Activated CD8-positive, alpha-beta T cell treated with anti-CD3 and anti-CD28 coated beads, Interleukin-2, amount 10 ng/mL, durations not matched to agents 7 days and 5 days (primary cell): ENCODE results near the gene SATB2. TPM values are rescaled to one million over a fixed set of nuclear protein-coding genes. Genes with fewer than 3 reads are reported as not detected.
A peak's percentile ranks its signal among the peaks of the same experiment; 100 is the strongest.

Source experiments
- ATAC-seq: fragments of 150-1000 bp; cut with Tn5 transposase; one replicate; pipeline ENCODE4 v1.10.0; 2021; ENCODE audit warnings: moderate library complexity
- CTCF ChIA-PET: fragments of 350-600 bp; sonication (Branson Sonifier 250); formaldehyde crosslinking; loops from one replicate; lab custom pipeline; 2021; ENCODE audit warnings: antibody characterized with exemption; lab: Charles Lee
- POLR2A ChIA-PET: fragments of 350-600 bp; sonication (Branson Sonifier 250); formaldehyde crosslinking; loops from one replicate; lab custom pipeline; 2021; ENCODE audit warnings: antibody characterized with exemption; lab: Charles Lee
- DNase-seq: peaks from one replicate; pipeline ENCODE4 v3.0.0-alpha.2; 2020
- H3K27ac Mint-ChIP-seq: one replicate; pipeline ENCODE4 v1.8.0; 2021; ENCODE audit warnings: mild to moderate bottlenecking, mixed read lengths
- H3K27me3 Mint-ChIP-seq: one replicate; pipeline ENCODE4 v1.8.0; 2021; ENCODE audit warnings: low read depth, mixed read lengths
- H3K36me3 Mint-ChIP-seq: one replicate; pipeline ENCODE4 v1.8.0; 2021; ENCODE audit warnings: low read depth, mixed read lengths
- H3K4me1 Mint-ChIP-seq: one replicate; pipeline ENCODE4 v1.8.0; 2021; ENCODE audit warnings: low read depth, mixed read lengths
- H3K4me3 Mint-ChIP-seq: one replicate; pipeline ENCODE4 v1.8.0; 2021; ENCODE audit warnings: mild to moderate bottlenecking, mixed read lengths
- H3K9me3 Mint-ChIP-seq: one replicate; pipeline ENCODE4 v1.8.0; 2022; ENCODE audit warnings: mixed read lengths; ENCODE audit not compliant: insufficient read depth
- total RNA-seq, 2 experiments: library from RNA; stranded (reverse); gene quantifications; one replicate each; pipeline ENCODE4 v1.2.3, GENCODE V29; 2021

Gene SATB2
- total RNA-seq = not detected

DNA sequence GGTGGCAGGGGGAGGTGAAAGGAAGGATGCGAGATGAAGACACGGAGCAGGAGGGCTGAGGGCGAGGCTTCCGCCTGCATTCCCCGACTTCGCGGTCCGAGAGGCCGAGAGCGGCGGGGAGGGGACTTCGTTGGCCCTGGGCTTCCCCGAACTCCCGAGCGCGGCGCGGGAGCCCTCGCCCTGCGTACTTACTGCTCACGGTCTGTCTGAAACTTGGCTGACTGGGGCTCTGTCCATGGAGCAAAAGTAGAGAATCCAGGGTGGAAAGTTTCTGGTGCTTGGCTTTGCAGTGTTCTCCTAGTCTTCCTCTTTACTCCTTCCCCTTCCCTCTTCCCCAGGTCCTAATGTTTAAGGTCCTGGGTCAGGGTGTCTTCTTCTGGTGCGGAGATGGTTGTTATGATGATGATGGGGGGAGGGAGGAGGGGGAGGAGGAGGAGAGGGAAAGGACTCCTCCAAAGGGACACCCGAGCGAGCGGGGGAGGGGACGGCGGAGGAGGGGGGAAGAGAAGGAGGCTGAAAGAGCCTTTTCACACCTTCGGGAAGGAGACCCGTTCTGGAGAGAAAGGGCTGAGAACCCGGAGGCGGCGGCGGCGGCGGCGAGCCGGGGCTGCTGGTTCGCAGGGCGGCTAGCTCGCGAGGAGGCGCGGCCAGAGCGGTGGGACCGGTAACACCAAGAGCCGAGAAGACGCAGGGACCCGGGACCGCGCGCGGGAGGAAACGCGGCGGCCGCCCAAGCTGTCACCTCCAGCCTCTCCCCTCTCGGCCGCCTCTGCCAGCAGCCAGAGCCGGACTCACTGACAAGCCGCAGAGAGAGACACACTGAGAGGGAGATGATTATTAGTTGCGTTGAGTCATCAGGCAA, at the start of gene SATB2:
Gene SATB2, minus strand, starts transcription at position 793 of the 862 bp plus-strand sequence. CDS start 1,902 bp downstream, outside the sequence.
- Mint-ChIP-seq H3K4me3 (peak within 1 kb of the TSS; percentile 63), H3K9me3 (no peaks in the 10 kb centered on the region), H3K27ac (no peak within 1 kb of the TSS), H3K36me3 (peaks cover 5% of the 10 kb centered on the region), H3K4me1 (peaks cover 20% of the 10 kb centered on the region), H3K27me3 (peaks cover 62% of the 10 kb centered on the region)
- POLR2A ChIA-PET = no interaction called here
- DNase-seq = no peak
- CTCF ChIA-PET = no interaction called here
- ATAC-seq = peak; percentile 28

- H3K27me3 Mint-ChIP-seq = peaks cover 3% of the 10 kb centered on the region
- POLR2A ChIA-PET = no interaction called here
- ATAC-seq (no peak), DNase-seq (no peak)
- H3K9me3 Mint-ChIP-seq = no peaks in the 10 kb centered on the region
- no peak overlapping the region for H3K4me3 Mint-ChIP-seq
- no peaks in the 10 kb centered on the region for H3K36me3 Mint-ChIP-seq
- H3K4me1 Mint-ChIP-seq = no peaks in the 10 kb centered on the region
- no peak overlapping the region for H3K27ac Mint-ChIP-seq
- CTCF ChIA-PET = interaction anchor here (0.9 kb wide), 1 partner anchor 17 kb away, joined by 4 read pairs; no protein-coding TSS in a partner anchor
These were observed 48.1 kb upstream of the SATB2 start for GRCh38 chr2:199505755-199506403.

DNA sequence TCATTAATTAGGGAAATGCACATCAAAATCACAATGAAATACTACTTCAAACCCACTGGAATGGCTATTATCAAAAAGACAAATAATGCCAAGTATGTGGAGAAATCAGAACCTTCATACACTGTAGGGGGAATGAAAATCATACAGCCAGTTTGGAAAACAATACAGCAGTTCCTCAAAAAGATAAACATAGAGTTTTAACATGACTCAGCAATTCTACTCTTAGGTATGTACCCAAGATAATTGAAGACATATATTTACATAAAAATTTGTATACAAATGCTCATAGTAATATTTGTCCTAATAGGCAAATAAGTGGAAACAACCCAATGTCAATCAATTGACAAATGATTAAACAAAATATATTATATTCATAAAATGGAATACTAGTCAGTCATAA, 45.4 kb upstream of the SATB2 start:
- ATAC-seq = no peak
- ChIA-PET CTCF (no interaction called here), POLR2A (no interaction called here)
- Mint-ChIP-seq H3K4me1 (no peaks in the 10 kb centered on the region), H3K36me3 (no peaks in the 10 kb centered on the region), H3K27me3 (no peaks in the 10 kb centered on the region), H3K4me3 (no peak overlapping the region), H3K27ac (no peak overlapping the region), H3K9me3 (no peaks in the 10 kb centered on the region)
- no peak for DNase-seq

GRCh38 chr2:199499005-199499404, 41.3 kb upstream of the SATB2 start:
- Mint-ChIP-seq H3K27me3 (no peaks in the 10 kb centered on the region), H3K4me3 (no peak overlapping the region), H3K9me3 (no peaks in the 10 kb centered on the region), H3K4me1 (no peaks in the 10 kb centered on the region), H3K27ac (no peak overlapping the region), H3K36me3 (no peaks in the 10 kb centered on the region)
- ChIA-PET POLR2A (no interaction called here), CTCF (no interaction called here)
- no peak for ATAC-seq
- DNase-seq = no peak

DNA sequence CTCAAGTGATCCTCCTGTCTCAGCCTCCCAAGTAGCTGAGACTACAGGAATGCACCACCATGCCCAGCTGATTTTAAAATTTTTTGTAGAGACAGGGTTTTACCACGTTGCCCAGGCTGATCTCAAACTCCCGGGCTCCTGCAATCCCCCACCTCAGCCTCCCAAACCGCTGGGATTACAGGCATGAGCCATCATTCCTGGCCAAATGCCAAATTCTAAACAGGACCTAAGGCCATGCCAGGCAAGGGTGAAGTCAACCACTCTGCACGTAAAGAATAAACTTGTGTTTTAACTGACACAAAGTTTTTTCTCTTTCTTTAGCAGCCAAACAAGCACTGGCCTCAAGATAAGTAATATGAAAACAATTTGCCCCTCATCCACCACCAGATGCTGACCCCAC, 37.4 kb upstream of the SATB2 start:
- CTCF ChIA-PET = no interaction called here
- no peak for DNase-seq
- H3K9me3 Mint-ChIP-seq = no peaks in the 10 kb centered on the region
- H3K36me3 Mint-ChIP-seq = no peaks in the 10 kb centered on the region
- H3K27me3 Mint-ChIP-seq = peaks cover 2% of the 10 kb centered on the region
- H3K4me1 Mint-ChIP-seq = no peaks in the 10 kb centered on the region
- H3K4me3 Mint-ChIP-seq = no peak overlapping the region
- ATAC-seq = no peak
- no peak overlapping the region for H3K27ac Mint-ChIP-seq
- POLR2A ChIA-PET = no interaction called here

- no peaks in the 10 kb centered on the region for H3K4me1 Mint-ChIP-seq
- ChIA-PET POLR2A (no interaction called here), CTCF (interaction anchor here (2.2 kb wide), 1 partner anchor 1176 kb away, joined by 13 read pairs; no protein-coding TSS in a partner anchor)
- ATAC-seq = no peak
- H3K9me3 Mint-ChIP-seq = no peaks in the 10 kb centered on the region
- H3K36me3 Mint-ChIP-seq = no peaks in the 10 kb centered on the region
- H3K27ac Mint-ChIP-seq = no peak overlapping the region
- peaks cover 4% of the 10 kb centered on the region for H3K27me3 Mint-ChIP-seq
- no peak for DNase-seq
- H3K4me3 Mint-ChIP-seq = no peak overlapping the region
These were observed 32.3 kb upstream of the SATB2 start for GRCh38 chr2:199490049-199490448.

DNA sequence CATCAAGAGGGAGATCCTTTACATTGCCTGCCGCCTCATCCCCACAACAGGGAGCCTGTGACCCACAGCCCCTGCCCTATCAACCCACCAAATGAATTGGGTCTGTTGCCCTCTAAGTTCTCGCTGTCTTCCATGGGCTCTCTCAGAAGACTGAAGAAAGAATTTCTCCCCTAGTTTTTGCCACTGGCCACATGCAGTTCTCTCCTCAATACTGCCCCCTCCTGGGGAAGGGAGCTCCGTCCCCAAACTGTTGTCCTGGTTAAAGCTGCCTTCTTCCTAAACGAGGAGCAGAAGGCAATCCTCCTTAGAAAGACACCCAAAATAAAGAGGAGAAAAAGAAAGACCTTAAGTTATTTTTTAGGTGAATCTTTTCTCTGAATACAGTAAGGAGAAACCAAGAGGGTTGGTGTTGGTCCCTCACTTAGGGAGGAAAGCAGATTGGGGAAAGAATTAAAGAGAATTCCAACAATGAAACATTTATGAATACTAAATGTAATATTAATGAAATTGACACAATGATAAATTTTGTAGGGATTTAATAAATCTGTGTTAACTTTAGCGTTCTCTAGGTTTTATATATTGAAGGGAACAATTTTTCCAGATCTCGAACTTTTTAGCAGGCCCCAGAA, 31.1 kb upstream of the SATB2 start:
- Mint-ChIP-seq H3K9me3 (no peaks in the 10 kb centered on the region), H3K4me1 (no peaks in the 10 kb centered on the region), H3K36me3 (no peaks in the 10 kb centered on the region), H3K27me3 (peaks cover 4% of the 10 kb centered on the region), H3K4me3 (no peak overlapping the region), H3K27ac (no peak overlapping the region)
- DNase-seq (peak; percentile 56), ATAC-seq (no peak)
- CTCF ChIA-PET = interaction anchor here (0.6 to 2.2 kb wide), 18 partner anchors 9 to 1192 kb away, joined by 3 to 13 read pairs (median 4); no protein-coding TSS in a partner anchor
- POLR2A ChIA-PET = no interaction called here

GRCh38 chr2:199485732-199486335, 28.1 kb upstream of the SATB2 start:
- no peak overlapping the region for H3K27ac Mint-ChIP-seq
- ChIA-PET CTCF (interaction anchor here (0.7 to 1.7 kb wide), 6 partner anchors 8 to 1172 kb away, joined by 3 to 5 read pairs (median 3); no protein-coding TSS in a partner anchor), POLR2A (no interaction called here)
- H3K4me3 Mint-ChIP-seq = no peak overlapping the region
- H3K36me3 Mint-ChIP-seq = no peaks in the 10 kb centered on the region
- no peak for ATAC-seq
- DNase-seq = peak; percentile 44
- peaks cover 2% of the 10 kb centered on the region for H3K27me3 Mint-ChIP-seq
- no peaks in the 10 kb centered on the region for H3K9me3 Mint-ChIP-seq
- H3K4me1 Mint-ChIP-seq = no peaks in the 10 kb centered on the region

DNA sequence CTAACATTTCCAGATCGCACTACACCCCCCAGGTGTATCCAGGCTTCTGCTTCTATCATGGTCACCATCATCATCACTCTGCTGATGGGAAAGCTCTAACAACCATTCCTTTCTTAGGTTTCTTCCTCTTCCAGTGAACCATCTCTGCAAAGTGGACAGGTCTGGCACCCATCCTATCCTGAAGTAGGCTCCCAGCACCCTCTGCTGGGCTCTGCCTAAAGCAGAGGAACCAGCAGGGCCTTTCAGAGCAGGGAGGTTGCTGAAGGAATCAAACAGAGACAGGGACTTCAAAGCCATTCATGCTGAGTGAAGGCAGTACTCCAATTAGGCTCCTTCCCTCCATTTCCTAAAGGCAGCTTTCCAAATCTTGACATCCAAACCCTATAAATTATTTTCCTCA, 27.2 kb upstream of the SATB2 start:
- Mint-ChIP-seq H3K9me3 (no peaks in the 10 kb centered on the region), H3K4me3 (no peak overlapping the region), H3K27ac (no peak overlapping the region), H3K27me3 (peaks cover 3% of the 10 kb centered on the region), H3K36me3 (no peaks in the 10 kb centered on the region), H3K4me1 (no peaks in the 10 kb centered on the region)
- ChIA-PET POLR2A (no interaction called here), CTCF (interaction anchor here (0.7 to 1.7 kb wide), 6 partner anchors 9 to 1171 kb away, joined by 3 to 5 read pairs (median 3); no protein-coding TSS in a partner anchor)
- no peak for DNase-seq
- ATAC-seq = no peak

GRCh38 chr2:199480966-199481365, 23.2 kb upstream of the SATB2 start:
- ATAC-seq (no peak), DNase-seq (no peak)
- H3K4me1 Mint-ChIP-seq = no peaks in the 10 kb centered on the region
- H3K36me3 Mint-ChIP-seq = no peaks in the 10 kb centered on the region
- POLR2A ChIA-PET = no interaction called here
- H3K4me3 Mint-ChIP-seq = no peak overlapping the region
- H3K9me3 Mint-ChIP-seq = no peaks in the 10 kb centered on the region
- H3K27me3 Mint-ChIP-seq = peaks cover 11% of the 10 kb centered on the region
- no peak overlapping the region for H3K27ac Mint-ChIP-seq
- CTCF ChIA-PET = no interaction called here

DNA sequence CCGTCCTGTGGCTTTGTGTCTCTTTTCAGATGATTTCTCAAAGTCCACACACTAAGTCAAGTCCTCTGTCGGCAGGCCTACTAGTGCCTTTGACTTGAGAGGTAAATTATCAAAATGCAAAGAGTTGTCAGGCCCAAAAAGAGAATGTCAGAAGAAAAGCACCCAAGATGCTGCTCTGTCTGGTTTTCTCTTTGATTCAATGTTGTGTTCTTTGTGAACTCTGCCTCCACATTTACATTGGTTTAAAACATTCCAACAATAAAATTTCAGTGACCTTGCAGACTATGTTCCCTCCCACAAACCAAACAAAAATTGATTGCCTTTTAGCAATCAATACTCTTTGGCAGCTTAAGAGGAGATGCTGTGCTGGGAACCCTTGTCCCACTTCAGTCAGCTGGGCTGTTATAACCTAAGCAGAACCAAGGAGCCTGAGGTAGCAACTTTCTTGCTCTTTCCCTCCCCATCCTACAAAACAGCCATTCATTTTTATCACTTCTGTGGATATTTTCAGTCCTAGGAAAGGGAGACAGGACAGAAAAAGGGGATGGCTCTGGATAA, 19.6 kb upstream of the SATB2 start:
- no peak overlapping the region for H3K4me3 Mint-ChIP-seq
- peaks cover 24% of the 10 kb centered on the region for H3K27me3 Mint-ChIP-seq
- H3K9me3 Mint-ChIP-seq = no peaks in the 10 kb centered on the region
- ATAC-seq = no peak
- ChIA-PET POLR2A (no interaction called here), CTCF (interaction anchor here (0.8 to 1.9 kb wide), 3 partner anchors 8 to 11 kb away, joined by 3 to 8 read pairs (median 3); no protein-coding TSS in a partner anchor)
- H3K27ac Mint-ChIP-seq = no peak overlapping the region
- no peak for DNase-seq
- H3K4me1 Mint-ChIP-seq = no peaks in the 10 kb centered on the region
- no peaks in the 10 kb centered on the region for H3K36me3 Mint-ChIP-seq
